Measurements from ENCODE around the gene NCK2. TPM values are rescaled to one million over a fixed set of nuclear protein-coding genes. Genes with fewer than 3 reads are reported as not detected.
A peak's percentile ranks its signal among the peaks of the same experiment; 100 is the strongest.

The NCK2 gene
- total RNA-seq, 8 experiments from 2014 or later, result 5.5 to 43.3 (median 27.3) TPM

DNA sequence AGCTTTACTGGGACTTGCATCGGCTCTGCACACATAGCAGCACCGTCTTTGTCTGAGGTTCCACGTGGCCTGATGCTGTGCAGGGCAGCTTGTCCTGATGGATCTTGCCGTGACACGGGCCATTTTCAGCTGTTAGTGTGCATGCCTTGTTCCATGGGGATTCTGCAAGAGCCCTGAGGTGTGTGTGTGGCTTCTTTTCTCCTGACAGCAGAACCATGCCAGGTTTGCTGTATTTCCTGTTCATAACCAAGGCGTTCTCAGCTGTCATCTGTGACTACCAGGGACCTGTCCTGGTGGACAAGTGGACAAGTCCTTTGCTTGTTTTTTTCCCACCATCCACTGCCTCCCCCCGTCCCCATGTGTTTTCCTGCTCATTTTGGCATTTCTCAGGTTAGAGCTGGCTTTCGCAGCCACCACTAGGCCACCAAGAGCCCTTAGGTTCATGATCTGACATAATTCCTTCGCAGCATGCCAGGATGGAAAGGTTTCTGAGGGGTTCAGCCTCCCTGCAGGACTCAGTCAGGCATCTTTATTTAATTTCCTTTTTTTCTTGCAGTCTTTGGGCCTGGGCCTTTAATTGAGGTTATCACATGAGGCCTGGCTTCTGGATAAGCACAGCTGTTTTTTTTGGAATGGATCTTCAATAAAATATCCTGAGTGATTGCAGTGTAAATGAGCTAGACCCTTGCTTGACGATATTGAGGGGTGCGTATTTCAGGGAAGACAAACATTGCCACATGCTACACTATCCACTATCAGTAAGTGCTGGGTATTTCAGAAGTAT, 139.4 kb downstream of the NCK2 start:
- Histone ChIP-seq H3K27ac (no peak overlapping the region), H3K4me1 (replicated peaks in 1 of 2) (peaks cover 35 to 41% of the 10 kb centered on the region in 2 donors), H3K4me3 (no peak overlapping the region)
- in situ Hi-C loops (cut with MboI; ENCODE audit: low pct_unique_long_range_greater_than_20kb in 2 of 9, low sequenced_read_pairs in 9 of 9, unreplicated experiment in 9 of 9), result no loop called here
- WGBS, 10 experiments, result 54 to 100% (median 96%) methylated on average over 1 to 8 of the region's 11 CpGs; no CpG with 5 or more reads in 1 of the 10 experiments
- ATAC-seq (replicated peaks in 6 of 8), result peak in 3 of 8 experiments; percentile 31 to 43 (median 35)

DNA sequence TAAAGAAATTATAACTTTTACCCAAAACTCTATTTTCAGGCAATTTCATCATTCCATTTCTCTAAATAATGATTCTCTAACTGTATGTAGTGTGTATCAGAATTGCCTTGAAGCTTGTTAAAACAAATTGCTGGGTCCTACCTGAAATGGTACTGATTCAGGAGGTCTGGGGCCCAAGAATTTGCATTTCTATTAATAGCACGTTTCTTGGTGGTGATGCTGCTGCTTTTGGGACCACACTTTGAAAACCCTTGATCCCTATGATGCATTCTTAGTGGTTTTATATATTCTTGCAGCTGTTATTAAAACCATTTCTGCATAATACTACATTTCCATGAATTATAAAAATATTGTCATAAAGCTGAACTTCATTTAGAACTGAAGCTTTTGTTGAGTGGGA, 140.7 kb downstream of the NCK2 start:
- in situ Hi-C loops (cut with MboI; ENCODE audit: low pct_unique_long_range_greater_than_20kb in 2 of 9, low sequenced_read_pairs in 9 of 9, unreplicated experiment in 9 of 9), result no loop called here
- ATAC-seq (replicated peaks in 6 of 8), result no peak
- Histone ChIP-seq H3K4me1 (replicated peaks in 1 of 2) (peaks cover 35 to 41% of the 10 kb centered on the region in 2 donors), H3K4me3 (no peak overlapping the region), H3K27ac (no peak overlapping the region)
- 0 to 50% (median 29%) methylated on average over 1 of the region's 1 CpG; no CpG with 5 or more reads in 4 of the 10 experiments for WGBS, 10 experiments

DNA sequence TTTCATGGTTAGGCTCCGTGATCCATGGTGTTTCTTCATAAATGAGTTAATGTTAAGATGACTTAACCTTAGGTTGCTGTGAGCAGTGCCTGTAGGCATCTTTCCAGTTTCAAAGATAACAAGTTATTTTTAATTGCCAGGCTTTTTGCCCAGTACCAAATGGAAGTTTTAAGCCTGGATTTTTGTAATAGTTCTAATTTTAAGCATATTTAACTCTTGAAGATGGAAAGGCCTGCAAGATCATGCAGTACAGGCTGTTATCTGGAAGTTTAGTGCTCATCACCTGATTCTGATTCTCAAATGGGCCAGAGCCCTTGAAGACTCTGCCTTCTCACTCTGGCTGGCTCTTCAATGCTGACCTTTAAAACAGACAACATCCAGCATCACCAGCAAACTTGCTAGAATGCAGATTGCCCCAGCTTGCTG, 141.3 kb downstream of the NCK2 start:
- Histone ChIP-seq H3K4me1 (replicated peaks in 1 of 2) (peaks cover 35 to 41% of the 10 kb centered on the region in 2 donors), H3K4me3 (no peak overlapping the region), H3K27ac (no peak overlapping the region)
- 0 to 88% (median 38%) methylated on average over 1 of the region's 1 CpG; no CpG with 5 or more reads in 6 of the 10 experiments for WGBS, 10 experiments
- in situ Hi-C loops (cut with MboI; ENCODE audit: low pct_unique_long_range_greater_than_20kb in 2 of 9, low sequenced_read_pairs in 9 of 9, unreplicated experiment in 9 of 9), result no loop called here
- no peak for ATAC-seq (replicated peaks in 6 of 8)

DNA sequence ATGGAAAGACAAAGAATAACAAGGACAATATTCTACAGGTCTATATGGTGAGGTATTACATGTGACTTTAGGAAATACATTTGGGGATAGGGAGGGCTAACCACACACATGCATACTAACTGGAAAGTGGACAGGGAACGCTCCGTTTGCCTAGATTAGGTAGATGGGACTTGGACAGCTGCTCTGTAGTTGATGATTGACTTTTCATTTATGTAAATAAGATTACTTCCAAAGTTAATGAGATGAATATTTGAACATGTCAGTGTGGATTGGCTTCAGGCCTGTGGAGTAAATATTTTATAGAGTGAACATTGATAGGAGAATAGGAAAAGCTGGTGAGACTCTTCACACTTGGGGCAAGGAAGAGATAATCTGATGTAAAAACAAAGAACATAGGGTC, 142.0 kb downstream of the NCK2 start:
- in situ Hi-C loops (cut with MboI; ENCODE audit: low pct_unique_long_range_greater_than_20kb in 2 of 9, low sequenced_read_pairs in 9 of 9, unreplicated experiment in 9 of 9), result no loop called here
- ATAC-seq (replicated peaks in 6 of 8), result peak in 1 of 8 experiments; percentile 32
- 85 to 100% (median 95%) methylated on average over 2 of the region's 2 CpGs; no CpG with 5 or more reads in 4 of the 10 experiments for WGBS, 10 experiments
- H3K4me1 ChIP-seq (replicated peaks in 1 of 2), result peaks cover 34 to 37% of the 10 kb centered on the region in 2 donors
- no peak overlapping the region for H3K27ac ChIP-seq
- no peak overlapping the region for H3K4me3 ChIP-seq

DNA sequence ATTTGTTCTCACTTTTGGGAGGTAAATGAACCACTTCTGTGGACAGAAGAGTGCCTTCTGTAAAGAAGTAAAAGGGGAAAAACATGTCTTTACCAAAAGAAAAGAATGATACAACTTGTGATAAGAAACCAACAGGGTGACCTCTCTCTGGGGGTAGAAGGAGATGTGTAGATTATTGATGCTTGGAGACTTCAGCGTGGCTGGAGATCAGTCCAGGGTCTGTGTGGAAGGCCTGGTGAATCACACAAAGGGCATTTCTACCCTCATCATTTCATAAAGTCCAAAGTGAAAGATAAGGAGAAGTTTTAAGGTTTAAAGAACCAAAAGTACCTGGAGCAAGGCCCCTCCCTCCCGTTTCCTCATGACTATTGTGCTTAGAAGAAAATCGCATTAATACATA, 142.5 kb downstream of the NCK2 start:
- Histone ChIP-seq H3K4me3 (no peak overlapping the region), H3K27ac (no peak overlapping the region), H3K4me1 (replicated peaks in 1 of 2) (peaks cover 29 to 33% of the 10 kb centered on the region in 2 donors)
- 20 to 100% (median 100%) methylated on average over 1 to 3 of the region's 3 CpGs; no CpG with 5 or more reads in 1 of the 10 experiments for WGBS, 10 experiments
- in situ Hi-C loops (cut with MboI; ENCODE audit: low pct_unique_long_range_greater_than_20kb in 2 of 9, low sequenced_read_pairs in 9 of 9, unreplicated experiment in 9 of 9), result no loop called here
- no peak for ATAC-seq (replicated peaks in 6 of 8)

DNA sequence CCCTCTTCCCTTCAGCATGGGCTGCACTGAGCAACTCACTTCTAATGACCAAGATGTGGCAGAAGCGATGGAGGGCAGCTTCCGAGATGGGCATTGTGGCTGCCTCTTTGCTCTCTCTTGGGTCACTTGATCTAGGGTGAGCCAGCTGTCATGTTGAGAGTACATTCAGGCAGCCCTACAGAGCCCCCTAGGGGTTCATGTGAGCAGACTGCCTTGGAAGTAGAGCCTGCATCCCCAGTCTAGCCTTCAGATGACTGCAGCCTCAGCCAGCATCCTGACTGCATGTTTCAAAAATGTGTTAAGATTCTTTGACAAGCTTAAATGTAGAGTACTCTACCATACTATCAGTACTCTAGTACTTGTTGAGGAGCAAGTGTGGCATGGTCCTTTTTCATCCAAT, 143.9 kb downstream of the NCK2 start:
- Histone ChIP-seq H3K4me1 (replicated peaks in 1 of 2) (peaks cover 17 to 21% of the 10 kb centered on the region in 2 donors), H3K4me3 (no peak overlapping the region), H3K27ac (no peak overlapping the region)
- in situ Hi-C loops (cut with MboI; ENCODE audit: low pct_unique_long_range_greater_than_20kb in 2 of 9, low sequenced_read_pairs in 9 of 9, unreplicated experiment in 9 of 9), result no loop called here
- ATAC-seq (replicated peaks in 6 of 8), result peak in 2 of 8 experiments; percentile 25 to 37
- WGBS, 10 experiments, result 100% methylated on average over 1 to 2 of the region's 2 CpGs; no CpG with 5 or more reads in 8 of the 10 experiments

DNA sequence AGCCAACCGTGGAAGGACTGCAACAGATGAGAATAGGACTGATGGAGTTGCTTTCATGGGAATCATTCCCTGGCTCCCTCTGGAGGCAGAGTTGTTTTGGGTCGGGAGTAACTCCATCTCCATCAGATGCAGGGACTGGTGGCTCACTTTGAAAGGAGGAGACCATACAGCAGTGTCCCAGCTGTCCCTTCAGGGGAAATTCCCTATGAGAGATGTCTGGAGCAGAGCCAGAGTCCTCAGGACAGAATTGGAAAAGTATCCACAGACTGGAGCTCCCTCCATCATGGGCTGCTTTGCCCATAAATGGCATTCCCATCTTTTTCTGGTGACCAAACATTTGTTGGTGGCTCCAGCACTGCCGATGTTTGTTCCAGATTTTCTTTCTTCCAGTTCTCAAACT, 144.3 kb downstream of the NCK2 start:
- ATAC-seq (replicated peaks in 6 of 8), result peak in 1 of 8 experiments; percentile 25
- peaks cover 13 to 17% of the 10 kb centered on the region in 2 donors for H3K4me1 ChIP-seq (replicated peaks in 1 of 2)
- H3K27ac ChIP-seq, result no peak overlapping the region
- no peak overlapping the region for H3K4me3 ChIP-seq
- in situ Hi-C loops (cut with MboI; ENCODE audit: low pct_unique_long_range_greater_than_20kb in 2 of 9, low sequenced_read_pairs in 9 of 9, unreplicated experiment in 9 of 9), result no loop called here
- WGBS, 10 experiments, result 20 to 100% (median 88%) methylated on average over 1 to 3 of the region's 3 CpGs; no CpG with 5 or more reads in 2 of the 10 experiments

DNA sequence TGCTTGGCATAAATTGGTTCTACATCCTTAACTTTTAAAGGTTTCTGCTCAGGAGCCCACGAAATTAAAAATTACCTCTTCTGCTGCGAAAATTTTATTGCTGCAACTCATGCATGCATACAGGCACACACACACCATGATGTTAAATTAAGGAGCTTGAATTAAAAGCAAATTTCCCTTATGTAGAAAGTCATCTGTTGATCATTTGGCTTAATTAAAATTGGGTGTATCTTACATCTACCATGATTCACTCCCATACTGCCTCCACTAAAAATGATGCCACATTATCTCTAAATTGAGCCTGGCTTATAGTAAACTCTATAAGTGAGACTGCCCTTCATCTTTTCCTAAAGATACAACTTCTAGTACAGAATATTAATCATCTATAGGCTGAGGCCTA, 145.4 kb downstream of the NCK2 start:
- 0 to 92% (median 27%) methylated on average over 2 of the region's 2 CpGs; no CpG with 5 or more reads in 5 of the 10 experiments for WGBS, 10 experiments
- H3K27ac ChIP-seq, result no peak overlapping the region
- H3K4me3 ChIP-seq, result no peak overlapping the region
- peaks cover 3 to 7% of the 10 kb centered on the region in 2 donors for H3K4me1 ChIP-seq (replicated peaks in 1 of 2)
- ATAC-seq (replicated peaks in 6 of 8), result no peak
- in situ Hi-C loops (cut with MboI; ENCODE audit: low pct_unique_long_range_greater_than_20kb in 2 of 9, low sequenced_read_pairs in 9 of 9, unreplicated experiment in 9 of 9), result loop anchor here in 1 of 9 experiments (10.0 kb wide), 1 partner anchor 105 kb away; no protein-coding TSS in a partner anchor

DNA sequence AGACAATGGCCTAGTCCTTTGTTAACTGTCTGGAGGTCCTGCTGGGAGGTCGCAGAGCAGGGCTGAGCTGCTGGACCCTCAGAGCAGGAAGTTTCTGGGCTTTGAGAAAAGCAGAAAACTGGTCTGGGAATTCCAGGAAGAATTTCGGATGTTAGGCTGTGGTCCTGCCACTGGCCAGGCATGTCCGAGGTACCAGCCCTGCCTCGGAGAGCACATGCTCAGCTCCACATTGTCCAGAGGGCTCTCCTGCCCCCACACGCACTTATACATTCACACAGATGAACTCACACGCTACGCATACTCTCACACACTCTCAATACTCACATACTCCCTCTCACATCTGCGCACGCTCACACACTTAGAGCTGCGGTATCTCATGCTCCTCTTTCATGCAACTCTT, 146.1 kb downstream of the NCK2 start:
- no peak for ATAC-seq (replicated peaks in 6 of 8)
- no peak overlapping the region for H3K27ac ChIP-seq

DNA sequence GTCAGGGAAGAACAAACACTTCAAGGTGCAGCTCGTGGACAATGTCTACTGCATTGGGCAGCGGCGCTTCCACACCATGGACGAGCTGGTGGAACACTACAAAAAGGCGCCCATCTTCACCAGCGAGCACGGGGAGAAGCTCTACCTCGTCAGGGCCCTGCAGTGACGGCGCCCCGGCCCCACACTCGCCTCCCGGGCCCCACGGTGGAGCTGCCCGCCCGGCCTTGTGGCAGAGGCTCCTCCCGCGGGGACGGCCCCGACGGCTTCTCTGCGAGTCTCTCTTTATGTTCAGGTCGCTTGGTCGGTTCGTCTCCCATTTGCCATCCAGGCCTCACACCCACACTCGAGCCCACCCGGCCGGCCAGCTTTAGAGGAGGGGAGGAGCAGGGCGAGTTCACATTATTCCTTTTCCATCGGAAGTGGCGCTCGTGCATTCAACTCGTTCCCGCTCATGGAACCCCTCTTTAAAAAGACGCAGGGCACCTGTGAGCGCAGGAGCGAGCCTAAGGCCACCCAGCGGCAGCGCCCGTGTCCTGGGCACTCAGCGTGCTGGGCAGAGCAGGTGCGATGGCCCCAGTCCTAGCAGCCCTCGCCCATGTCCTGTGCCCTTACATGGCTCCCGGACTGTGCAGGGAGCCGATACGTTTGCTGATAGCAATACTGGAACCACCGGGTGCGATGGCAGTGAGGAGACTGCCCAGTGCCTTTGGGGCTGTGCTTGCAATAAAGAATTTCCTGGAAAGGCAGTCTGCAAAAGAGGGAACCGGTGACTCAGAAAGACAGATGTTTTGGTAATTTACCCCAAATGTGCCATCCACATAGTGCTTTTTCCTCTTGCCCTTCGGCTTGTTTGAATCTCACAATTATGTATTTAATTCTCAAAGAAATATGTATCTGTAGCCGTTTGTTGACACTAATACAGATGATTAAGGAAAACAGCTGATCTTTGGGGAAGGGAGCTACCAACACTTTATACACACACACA, 148.6 kb downstream of the NCK2 start:
- H3K4me1 ChIP-seq (replicated peaks in 1 of 2), result no peaks in the 10 kb centered on the region
- H3K27ac ChIP-seq, result no peak overlapping the region
- WGBS, 10 experiments, result 67 to 100% (median 88%) methylated on average over 1 to 14 of the region's 51 CpGs
- no peak for ATAC-seq (replicated peaks in 6 of 8)
- no peak overlapping the region for H3K4me3 ChIP-seq
- in situ Hi-C loops (cut with MboI; ENCODE audit: low pct_unique_long_range_greater_than_20kb in 2 of 9, low sequenced_read_pairs in 9 of 9, unreplicated experiment in 9 of 9), result loop anchor here in 1 of 9 experiments (10.0 kb wide), 1 partner anchor 109 kb away; no protein-coding TSS in a partner anchor

More for the DNA sequence above, 146.1 kb downstream of the NCK2 start:
- in situ Hi-C loops (cut with MboI; ENCODE audit: low pct_unique_long_range_greater_than_20kb in 2 of 9, low sequenced_read_pairs in 9 of 9, unreplicated experiment in 9 of 9), result loop anchor here in 1 of 9 experiments (10.0 kb wide), 1 partner anchor 106 kb away; no protein-coding TSS in a partner anchor
- no peak overlapping the region for H3K4me3 ChIP-seq
- WGBS, 10 experiments, result 20 to 100% (median 90%) methylated on average over 1 to 8 of the region's 10 CpGs
- peaks cover 0 to 7% of the 10 kb centered on the region in 2 donors for H3K4me1 ChIP-seq (replicated peaks in 1 of 2)

DNA sequence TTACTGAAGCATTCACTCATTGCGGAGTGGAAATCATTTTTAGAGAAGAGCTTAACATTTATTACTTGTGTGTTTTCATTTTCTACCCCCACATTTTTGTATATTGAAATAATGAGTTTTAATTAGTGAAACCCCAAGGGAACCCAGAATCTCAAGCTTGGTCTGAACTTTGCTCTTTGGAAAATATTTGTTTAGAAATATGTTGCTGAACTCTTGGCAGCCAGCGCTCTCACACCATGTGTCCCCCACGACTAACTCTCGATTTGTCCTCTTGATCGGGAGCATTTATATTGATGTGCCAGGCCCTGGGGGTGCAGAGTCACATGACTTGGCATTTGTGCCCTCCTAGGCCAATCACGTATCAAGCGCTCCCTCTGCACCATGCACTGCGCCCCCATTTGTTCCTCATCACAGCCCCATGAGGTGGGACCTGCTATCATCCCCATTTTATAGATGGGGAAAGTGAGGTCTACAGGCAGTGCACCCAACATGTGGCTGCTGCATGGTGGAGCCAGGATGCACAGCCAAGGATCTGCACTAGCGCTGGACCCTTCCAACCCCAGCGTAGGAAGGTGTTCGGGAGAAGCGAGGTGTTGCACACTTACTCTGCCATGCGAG, 149.7 kb downstream of the NCK2 start:
- ATAC-seq (replicated peaks in 6 of 8), result no peak
- Histone ChIP-seq H3K4me3 (no peak overlapping the region), H3K27ac (no peak overlapping the region), H3K4me1 (replicated peaks in 1 of 2) (no peaks in the 10 kb centered on the region)
- 49 to 100% (median 97%) methylated on average over 1 to 13 of the region's 13 CpGs for WGBS, 10 experiments
- in situ Hi-C loops (cut with MboI; ENCODE audit: low pct_unique_long_range_greater_than_20kb in 2 of 9, low sequenced_read_pairs in 9 of 9, unreplicated experiment in 9 of 9), result loop anchor here in 1 of 9 experiments (10.0 kb wide), 1 partner anchor 110 kb away; no protein-coding TSS in a partner anchor

All from motor neuron (in vitro differentiated cells).